SW 1271 (cell line): ENCODE data around the gene MTO1.
"Not testable (repeated sequence)": the region's sequence is repeated elsewhere in the genome, so short reads cannot be mapped to it uniquely, and the experiment has no call there.

Experiments
- DNase-seq, 2 experiments: peaks; one replicate each; lab custom pipeline; 2025; lab: John Stamatoyannopoulos, UW

The MTO1 gene

DNA sequence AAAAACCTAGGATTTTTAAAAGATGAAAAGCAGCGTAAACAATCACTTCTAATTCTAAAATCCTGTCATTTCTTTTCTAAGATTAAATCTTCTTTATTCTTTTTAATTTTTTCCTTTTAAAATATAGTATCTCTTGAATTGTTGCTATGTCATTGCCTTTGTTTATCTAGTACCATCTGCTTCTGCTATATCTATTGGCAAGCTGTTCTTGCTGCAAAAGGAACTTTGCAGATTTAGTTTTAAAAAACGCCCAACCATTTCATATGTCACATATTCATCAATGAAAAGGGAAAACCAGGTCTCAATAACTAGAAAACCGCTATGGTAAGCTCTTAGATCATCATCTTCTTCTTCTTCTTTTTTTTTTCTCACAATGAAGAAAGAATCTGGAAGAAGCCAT lies 70.8 kb downstream of the MTO1 start:
- DNase-seq: no peak

- DNase-seq: no peak
These were observed 73.1 kb downstream of the MTO1 start for GRCh38 chr6:73534628-73535027.

GRCh38 chr6:73537677-73538076 lies 76.1 kb downstream of the MTO1 start:
- DNase-seq: no peak

GRCh38 chr6:73538116-73538779 lies 76.7 kb downstream of the MTO1 start:
- no peak for DNase-seq

DNA sequence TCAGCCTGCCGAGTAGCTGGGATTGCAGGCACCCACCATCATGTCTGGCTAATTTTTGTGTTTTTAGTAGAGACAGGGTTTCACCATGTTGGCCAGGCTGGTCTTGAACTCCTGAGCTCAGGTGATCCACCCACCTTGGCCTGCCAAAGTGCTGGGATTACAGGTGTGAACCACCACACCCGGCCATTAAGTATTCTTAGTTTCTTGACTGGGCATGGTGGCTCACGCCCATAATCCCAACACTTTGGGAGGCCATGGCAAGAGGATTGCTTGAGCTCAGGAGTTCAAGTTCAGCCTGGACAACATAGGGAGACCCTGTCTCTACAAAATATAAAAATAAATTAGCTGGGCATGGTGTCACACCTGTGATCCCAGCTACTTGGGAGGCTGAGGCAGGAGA lies 80.9 kb downstream of the MTO1 start:
- DNase-seq: not testable (repeated sequence)

- DNase-seq: no peak
These were observed 81.4 kb downstream of the MTO1 start for GRCh38 chr6:73542891-73543290.

GRCh38 chr6:73547036-73547435 lies 85.5 kb downstream of the MTO1 start:
- DNase-seq: no peak

GRCh38 chr6:73548458-73549446 lies 87.2 kb downstream of the MTO1 start:
- DNase-seq: no peak

GRCh38 chr6:73551115-73551514 lies 89.6 kb downstream of the MTO1 start:
- not testable (repeated sequence) for DNase-seq

- DNase-seq: not testable (repeated sequence)
These were observed 93.9 kb downstream of the MTO1 start for GRCh38 chr6:73555380-73555949.

GRCh38 chr6:73556836-73557235 lies 95.3 kb downstream of the MTO1 start:
- no peak for DNase-seq
